Panc1 (cell line): Measurements from ENCODE around the gene SIRPA.

ENCODE experiments used
- POLR2AphosphoS5 ChIP-seq: IDR thresholded peaks from 2 replicates; pipeline ENCODE4 v1.6.1; 2012; ENCODE audit warnings: mild to moderate bottlenecking, low read depth, low read length, moderate library complexity
- SIN3A ChIP-seq: IDR thresholded peaks from 2 replicates; pipeline ENCODE4 v1.6.1; 2012; ENCODE audit warnings: low read depth, mild to moderate bottlenecking, low read length, moderate library complexity, borderline replicate concordance; ENCODE audit not compliant: insufficient read depth
- TCF7L2 ChIP-seq: IDR thresholded peaks from 2 replicates; pipeline ENCODE4 v1.6.1; 2011; ENCODE audit warnings: mild to moderate bottlenecking, low read depth, low read length, inconsistent platforms
- TF ChIP-seq, protein P1 (sequence below): fragments of 450-650 bp; IDR thresholded peaks from 2 replicates; pipeline ENCODE4 v1.5.1; 2017; ENCODE audit warnings: mild to moderate bottlenecking
- TF ChIP-seq, protein P2 (sequence below), 2 experiments: IDR thresholded peaks; 2 replicates each; pipeline ENCODE4 v1.6.1; 2011 to 2012; ENCODE audit warnings: low read depth in 2 of 2, control low read depth in 1 of 2, low read length in 1 of 2, mild to moderate bottlenecking in 1 of 2, moderate library complexity in 1 of 2; ENCODE audit not compliant: insufficient read depth in 1 of 2

DNA sequence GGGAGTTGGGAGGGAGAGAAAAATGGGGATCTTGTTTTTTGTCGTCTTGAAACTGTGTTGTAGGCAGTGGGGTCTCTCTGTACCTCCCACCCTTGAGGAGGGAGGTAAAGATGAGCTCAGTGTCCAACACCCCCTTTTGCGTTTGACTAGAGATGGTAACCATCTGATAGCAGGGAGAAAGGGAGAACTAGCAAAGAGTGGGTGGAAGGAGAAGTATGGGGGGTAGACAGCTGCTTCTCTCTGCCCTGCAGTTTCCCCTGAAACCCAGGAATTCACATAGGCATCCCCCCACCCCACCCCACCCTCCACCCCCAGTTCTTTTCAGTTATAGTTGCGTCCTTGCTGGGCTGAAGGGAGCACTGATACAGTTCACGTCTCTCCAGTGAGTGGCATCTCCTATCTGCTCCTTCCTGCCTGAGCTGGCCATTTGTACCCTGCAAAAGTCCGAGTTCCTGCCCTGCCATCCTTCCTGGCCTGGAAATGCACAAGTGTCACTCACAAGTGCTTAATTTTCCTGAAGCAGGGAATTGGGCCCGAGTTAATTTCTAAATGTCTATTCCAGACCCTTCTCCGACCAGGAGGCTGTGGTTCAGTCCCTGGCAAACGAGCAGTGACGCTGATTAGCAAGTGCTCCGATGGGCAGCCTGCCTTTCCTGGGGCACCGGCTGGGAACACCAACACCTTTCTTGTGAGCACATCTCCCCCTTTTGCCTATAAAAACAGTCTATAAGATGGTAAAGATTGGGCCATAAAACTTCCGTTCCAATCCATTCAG, 1.5 kb downstream of the SIRPA start:
- TF ChIP-seq, protein P1, sequence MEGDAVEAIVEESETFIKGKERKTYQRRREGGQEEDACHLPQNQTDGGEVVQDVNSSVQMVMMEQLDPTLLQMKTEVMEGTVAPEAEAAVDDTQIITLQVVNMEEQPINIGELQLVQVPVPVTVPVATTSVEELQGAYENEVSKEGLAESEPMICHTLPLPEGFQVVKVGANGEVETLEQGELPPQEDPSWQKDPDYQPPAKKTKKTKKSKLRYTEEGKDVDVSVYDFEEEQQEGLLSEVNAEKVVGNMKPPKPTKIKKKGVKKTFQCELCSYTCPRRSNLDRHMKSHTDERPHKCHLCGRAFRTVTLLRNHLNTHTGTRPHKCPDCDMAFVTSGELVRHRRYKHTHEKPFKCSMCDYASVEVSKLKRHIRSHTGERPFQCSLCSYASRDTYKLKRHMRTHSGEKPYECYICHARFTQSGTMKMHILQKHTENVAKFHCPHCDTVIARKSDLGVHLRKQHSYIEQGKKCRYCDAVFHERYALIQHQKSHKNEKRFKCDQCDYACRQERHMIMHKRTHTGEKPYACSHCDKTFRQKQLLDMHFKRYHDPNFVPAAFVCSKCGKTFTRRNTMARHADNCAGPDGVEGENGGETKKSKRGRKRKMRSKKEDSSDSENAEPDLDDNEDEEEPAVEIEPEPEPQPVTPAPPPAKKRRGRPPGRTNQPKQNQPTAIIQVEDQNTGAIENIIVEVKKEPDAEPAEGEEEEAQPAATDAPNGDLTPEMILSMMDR = no peak
- TF ChIP-seq POLR2AphosphoS5 = no peak
- TF ChIP-seq, protein P2, sequence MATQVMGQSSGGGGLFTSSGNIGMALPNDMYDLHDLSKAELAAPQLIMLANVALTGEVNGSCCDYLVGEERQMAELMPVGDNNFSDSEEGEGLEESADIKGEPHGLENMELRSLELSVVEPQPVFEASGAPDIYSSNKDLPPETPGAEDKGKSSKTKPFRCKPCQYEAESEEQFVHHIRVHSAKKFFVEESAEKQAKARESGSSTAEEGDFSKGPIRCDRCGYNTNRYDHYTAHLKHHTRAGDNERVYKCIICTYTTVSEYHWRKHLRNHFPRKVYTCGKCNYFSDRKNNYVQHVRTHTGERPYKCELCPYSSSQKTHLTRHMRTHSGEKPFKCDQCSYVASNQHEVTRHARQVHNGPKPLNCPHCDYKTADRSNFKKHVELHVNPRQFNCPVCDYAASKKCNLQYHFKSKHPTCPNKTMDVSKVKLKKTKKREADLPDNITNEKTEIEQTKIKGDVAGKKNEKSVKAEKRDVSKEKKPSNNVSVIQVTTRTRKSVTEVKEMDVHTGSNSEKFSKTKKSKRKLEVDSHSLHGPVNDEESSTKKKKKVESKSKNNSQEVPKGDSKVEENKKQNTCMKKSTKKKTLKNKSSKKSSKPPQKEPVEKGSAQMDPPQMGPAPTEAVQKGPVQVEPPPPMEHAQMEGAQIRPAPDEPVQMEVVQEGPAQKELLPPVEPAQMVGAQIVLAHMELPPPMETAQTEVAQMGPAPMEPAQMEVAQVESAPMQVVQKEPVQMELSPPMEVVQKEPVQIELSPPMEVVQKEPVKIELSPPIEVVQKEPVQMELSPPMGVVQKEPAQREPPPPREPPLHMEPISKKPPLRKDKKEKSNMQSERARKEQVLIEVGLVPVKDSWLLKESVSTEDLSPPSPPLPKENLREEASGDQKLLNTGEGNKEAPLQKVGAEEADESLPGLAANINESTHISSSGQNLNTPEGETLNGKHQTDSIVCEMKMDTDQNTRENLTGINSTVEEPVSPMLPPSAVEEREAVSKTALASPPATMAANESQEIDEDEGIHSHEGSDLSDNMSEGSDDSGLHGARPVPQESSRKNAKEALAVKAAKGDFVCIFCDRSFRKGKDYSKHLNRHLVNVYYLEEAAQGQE (IDR thresholded peaks at IDR 0.05; ENCODE audit: insufficient read depth in 1 of 2, low read depth in 2 of 2, low read length in 1 of 2) = no peak
- no peak for TF ChIP-seq SIN3A
- no peak for TF ChIP-seq TCF7L2
